Activated CD8-positive, alpha-beta memory T cell treated with anti-CD3 and anti-CD28 coated beads, Interleukin-2, amount 50 U/mL, for 24 hours (primary cell): ENCODE results near the gene ANK2.
"Not testable (repeated sequence)": the region's sequence is repeated elsewhere in the genome, so short reads cannot be mapped to it uniquely, and the experiment has no call there.

ENCODE experiments used
- DNase-seq: peaks from one replicate; pipeline ENCODE4 v3.0.0-alpha.2; 2020; ENCODE audit errors: extremely low read depth

Gene ANK2

DNA sequence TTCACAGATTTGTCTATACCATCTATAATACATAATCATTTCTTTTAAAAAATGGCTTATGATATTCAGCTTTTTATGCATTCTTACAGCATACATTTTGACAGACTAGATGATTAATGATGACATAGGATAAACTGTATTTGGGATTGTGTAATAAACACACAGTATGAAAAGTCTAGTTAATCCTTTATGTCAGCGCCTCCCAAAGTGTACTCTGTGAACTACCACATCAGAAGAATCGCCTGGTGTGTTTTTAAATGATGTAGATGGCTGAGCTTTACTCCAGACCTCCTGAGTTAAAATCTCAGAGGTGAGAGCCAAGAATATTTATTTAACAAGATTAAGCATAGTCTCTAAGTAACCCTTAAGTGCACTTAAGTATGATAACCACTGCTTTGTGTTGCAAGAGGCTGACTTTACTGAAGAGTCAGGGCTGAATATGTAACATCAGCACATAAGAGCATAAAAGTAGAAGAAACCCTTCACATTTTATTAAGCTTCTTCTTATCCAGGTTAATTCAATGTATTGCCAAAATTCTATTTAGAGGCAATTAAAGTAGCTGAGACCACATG is 104.2 kb downstream of the ANK2 start:
- DNase-seq, result no peak

DNA sequence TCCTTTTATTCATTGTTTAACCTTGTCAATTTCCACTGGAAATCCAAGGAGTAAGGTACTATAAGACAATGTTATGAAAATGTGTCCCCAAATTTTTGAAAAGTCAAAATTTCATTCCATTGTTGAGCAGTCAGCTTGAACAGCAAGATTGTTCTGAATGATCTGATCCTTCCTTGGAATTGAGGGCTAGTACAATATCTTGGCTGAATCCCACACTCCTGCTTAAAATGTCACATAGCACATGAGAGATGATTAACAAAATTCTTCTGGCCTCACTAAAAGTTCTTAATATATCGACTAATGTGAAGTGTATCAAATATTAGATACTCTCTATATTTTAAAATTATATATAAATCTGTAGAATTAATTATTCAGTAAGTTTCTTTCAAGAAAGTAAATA is 104.8 kb downstream of the ANK2 start:
- no peak for DNase-seq

DNA sequence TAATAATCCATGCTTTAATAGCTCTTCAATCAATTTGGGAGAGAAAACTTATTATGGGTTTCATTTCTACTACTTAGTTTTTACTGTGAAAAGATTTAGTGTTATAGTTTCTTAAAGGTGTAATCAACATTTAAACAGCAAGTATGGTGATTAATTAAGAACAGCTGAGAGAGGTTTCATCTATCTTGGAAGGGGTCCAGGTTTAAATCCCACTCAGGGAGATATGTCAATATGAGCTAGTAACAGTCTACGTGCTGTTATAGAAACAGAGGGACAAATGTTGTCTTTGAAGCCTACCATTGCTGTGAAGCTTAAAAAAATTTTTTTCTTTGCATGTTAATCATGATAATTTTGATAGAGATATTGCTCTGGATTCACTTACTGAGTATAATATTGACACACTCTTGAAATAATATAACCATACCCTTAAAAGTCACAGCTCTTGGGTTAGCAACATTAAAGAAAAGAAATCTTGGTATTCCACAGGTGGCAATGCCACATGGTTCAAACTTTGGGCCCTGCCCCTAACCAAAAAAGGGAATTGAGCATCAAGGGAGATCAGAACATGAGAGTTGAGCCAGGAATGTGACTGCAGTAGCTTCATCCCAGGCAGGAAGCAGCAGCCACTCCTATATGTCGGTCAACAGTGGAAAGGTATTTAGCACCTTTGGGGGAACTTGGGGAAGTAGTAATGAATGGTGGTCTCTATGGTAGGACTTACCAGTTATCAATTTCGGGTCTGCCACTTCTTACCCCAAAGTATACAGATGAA is 107.8 kb downstream of the ANK2 start:
- no peak for DNase-seq

DNA sequence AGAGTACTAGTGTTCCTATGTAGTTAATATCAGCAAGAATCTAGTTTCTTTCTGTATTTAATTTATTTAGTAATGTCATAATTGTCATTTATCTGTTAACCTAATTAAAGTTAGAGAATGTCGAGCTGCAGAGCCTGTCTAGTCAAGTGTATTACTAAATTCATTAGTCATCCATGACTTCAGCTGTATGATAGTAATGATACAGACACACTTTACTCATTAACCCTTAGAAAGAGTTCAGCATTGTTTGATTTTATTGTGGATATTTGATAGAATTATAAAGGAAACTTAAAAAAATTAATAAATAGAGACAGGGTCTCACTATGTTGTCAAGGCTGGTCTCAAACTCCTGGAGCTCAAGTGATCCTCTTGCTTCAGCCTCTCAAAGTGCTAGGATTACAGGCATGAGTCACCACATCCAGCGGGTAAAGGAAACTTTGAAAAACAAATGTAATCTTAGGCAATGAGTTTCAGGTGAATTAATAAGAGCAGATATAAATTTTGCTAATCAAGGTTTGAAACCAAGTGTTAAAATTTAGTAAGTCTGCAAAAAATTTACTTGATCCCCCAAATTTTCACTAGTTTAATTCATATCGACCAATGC is 110.6 kb downstream of the ANK2 start:
- no peak for DNase-seq

DNA sequence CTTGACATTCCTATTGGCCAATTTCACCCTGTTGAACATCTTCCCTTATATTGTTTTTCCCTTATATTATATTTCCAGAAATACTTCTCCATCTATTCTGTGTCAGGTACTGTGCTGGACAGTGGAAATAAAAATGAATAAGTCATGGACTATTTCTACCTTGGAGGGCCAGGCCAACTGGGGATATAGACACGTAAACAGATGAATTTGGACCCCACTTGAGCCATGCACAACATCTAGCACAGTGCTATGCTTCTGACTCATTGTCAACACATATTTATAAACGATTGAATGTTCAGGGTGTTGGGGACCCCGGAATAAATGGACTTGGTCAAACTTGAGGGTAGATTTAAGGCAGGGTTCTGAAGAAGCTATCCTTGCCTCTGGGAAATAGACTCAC is 111.1 kb downstream of the ANK2 start:
- no peak for DNase-seq

- DNase-seq, result no peak
Measured at GRCh38 chr4:113162089-113162488, 112.6 kb downstream of the ANK2 start.

- DNase-seq, result no peak
Measured at GRCh38 chr4:113169368-113169767, 119.9 kb downstream of the ANK2 start.

- no peak for DNase-seq
Measured at GRCh38 chr4:113170115-113170804, 120.8 kb downstream of the ANK2 start.

- no peak for DNase-seq
Measured at GRCh38 chr4:113170805-113171468, 121.5 kb downstream of the ANK2 start.

DNA sequence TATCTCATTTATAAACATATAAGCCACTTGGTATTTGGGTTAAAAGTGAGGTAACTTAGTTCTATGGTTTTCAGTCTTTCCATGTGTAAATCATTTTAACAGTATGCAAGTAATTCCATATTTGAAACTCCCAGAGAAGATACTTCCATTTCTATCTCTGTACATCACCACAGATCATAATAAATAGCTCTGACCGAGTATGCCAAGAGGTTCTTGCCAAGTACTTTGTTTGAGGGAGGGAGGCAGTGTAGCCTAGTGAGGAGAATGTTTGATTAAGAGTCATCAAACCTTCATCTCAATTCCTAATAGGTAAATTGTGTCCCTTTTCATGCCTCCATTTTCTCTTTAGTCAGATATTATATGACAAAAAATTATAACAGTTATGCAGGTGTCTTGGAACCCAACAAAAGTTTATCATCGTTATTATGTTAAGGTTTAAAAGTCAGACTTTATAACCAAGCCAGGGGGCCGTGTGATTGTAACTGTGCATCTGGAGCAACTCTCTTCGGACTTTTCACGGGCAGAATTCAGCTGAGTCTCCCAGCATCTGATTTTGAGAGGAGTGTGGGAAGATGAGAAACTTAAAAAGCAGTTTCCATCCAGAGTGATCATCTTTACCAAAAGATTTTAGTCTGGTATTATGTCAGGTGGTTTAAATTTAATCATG is 123.8 kb downstream of the ANK2 start:
- DNase-seq, result no peak

- no peak for DNase-seq
Measured at GRCh38 chr4:113173793-113174264, 124.4 kb downstream of the ANK2 start.

GRCh38 chr4:113179091-113179490 is 129.6 kb downstream of the ANK2 start:
- no peak for DNase-seq

DNA sequence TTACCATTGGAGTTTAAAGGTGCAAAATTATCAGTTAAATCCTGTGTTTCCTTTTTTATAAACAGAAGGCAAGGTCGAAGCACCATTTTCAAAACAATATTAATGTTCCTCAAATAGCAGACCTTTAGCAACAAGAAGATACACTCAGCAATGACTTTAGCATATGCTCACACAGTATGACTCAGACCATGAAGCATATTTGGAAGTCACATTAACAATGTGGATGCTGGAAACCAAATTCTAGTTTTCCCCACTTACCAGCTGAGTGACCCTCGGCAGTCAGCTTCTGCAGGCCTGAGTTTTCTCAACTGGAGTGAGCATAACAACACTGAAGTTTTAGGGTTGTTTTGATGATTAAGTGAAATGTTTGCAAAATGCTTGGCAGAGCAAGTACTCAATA is 130.5 kb downstream of the ANK2 start:
- no peak for DNase-seq

- no peak for DNase-seq
Measured at GRCh38 chr4:113181289-113182007, 132.0 kb downstream of the ANK2 start.

DNA sequence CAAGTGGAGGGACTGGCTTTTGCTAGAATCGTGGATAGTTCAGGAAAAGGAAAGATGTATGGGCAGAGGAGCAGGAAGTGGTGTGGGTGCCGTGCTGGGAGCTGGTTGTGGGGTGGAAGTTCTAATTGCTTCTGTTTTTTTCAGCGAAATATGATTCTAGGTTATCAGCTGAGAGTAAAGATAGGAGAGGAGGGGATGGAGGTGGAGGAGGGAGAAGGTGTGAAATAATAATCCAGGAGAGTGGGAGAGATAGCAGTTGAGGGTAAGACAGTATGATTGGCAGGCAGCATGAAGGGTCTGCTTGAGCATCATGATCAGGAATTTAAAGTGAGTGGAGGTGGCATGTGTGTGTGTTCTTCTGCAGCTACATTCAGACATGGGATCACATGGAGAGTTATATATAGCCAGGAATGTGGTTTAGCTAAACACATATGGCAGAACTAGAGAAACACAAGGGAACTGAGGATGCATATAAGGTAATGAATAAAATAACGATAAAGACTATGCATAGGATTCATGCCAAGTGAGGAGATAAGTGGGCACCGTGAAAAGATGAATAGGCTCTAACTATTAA is 133.7 kb downstream of the ANK2 start:
- no peak for DNase-seq

GRCh38 chr4:113186220-113186619 is 136.8 kb downstream of the ANK2 start:
- DNase-seq, result not testable (repeated sequence)

GRCh38 chr4:113186913-113187312 is 137.5 kb downstream of the ANK2 start:
- no peak for DNase-seq

DNA sequence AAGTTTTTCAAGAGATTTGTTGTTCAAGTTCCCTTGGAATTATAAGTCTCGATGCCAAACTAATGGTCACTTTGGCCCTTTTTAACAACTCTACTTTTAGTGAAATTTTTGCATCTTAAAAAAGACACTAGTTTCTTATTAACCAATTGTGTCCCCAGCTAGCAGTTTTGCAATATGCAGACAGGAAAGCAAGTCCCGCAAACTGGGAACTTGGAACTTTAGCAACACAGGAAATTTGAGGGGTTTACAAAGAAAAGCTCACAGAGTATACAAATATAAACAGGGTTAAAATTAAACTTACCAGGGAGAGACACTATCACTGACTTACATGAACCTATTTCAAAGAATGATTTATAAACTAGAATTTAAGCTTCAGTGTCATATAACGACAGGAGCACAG is 137.9 kb downstream of the ANK2 start:
- no peak for DNase-seq

DNA sequence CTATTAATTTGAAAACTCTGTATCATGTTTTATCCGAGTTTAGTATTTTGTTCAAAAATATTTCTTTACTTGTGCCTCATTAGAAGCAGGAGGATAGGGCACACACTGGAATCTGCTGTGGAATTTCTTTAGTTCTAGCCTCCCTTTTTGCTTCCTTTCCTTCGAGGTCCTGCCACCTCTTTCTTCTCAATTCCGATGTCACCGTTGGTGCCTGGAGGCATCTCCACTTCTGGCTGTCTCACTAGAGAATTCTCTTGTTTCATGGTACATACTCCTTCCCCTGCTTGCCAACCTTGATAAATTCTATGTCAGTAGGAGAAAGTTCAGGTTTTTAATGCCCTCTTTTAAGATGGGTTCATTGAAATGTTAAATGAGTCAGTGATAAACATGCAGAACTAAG is 140.1 kb downstream of the ANK2 start:
- DNase-seq, result no peak

DNA sequence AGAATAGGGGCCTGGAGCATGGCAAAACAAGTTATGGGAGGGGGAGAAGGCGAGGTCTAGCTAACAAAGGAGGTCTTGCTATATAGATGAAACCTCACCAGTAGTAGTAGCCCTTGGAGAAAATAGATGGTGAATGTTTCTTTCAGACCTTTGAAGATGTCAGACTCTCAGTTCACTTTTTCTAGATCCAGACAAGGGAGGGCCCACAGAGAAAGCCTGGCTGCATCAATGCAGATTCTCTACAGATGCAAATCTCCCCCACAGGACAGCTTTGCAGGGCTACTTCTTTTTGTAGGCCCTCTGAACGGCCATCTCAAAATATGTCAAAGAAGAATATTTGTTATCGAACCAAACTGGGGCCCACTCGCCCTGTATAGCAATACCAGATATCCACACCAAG is 159.7 kb downstream of the ANK2 start:
- DNase-seq, result no peak
